GM12801 (cell line): ENCODE results near the gene EEFSEC.

ENCODE experiments used
- TF ChIP-seq, protein P1 (sequence below): IDR thresholded peaks from one replicate; pipeline ENCODE4 v1.5.1; 2011; ENCODE audit warnings: control low read depth; ENCODE audit not compliant: insufficient read length; ENCODE audit errors: extremely low read depth

EEFSEC gene

DNA sequence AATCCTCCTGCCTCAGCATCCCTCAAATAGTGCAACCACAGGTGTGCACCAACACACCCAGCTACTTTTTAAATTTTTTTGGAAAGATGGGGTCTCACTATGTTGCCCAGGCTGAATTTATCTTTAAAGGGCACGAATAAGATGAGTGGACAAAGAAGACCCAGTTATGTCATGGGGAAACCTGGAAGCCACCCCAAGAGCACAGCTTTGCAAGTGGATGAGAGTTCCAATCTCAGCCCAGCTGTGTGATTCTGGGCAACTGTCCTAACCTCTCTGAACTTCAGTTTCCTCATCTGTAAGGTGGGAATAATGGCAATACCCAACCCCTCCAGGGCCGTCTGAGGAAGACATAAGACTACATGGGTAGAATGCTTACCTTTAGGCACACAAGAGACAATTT is 281.2 kb downstream of the EEFSEC start:
- TF ChIP-seq, protein P1, sequence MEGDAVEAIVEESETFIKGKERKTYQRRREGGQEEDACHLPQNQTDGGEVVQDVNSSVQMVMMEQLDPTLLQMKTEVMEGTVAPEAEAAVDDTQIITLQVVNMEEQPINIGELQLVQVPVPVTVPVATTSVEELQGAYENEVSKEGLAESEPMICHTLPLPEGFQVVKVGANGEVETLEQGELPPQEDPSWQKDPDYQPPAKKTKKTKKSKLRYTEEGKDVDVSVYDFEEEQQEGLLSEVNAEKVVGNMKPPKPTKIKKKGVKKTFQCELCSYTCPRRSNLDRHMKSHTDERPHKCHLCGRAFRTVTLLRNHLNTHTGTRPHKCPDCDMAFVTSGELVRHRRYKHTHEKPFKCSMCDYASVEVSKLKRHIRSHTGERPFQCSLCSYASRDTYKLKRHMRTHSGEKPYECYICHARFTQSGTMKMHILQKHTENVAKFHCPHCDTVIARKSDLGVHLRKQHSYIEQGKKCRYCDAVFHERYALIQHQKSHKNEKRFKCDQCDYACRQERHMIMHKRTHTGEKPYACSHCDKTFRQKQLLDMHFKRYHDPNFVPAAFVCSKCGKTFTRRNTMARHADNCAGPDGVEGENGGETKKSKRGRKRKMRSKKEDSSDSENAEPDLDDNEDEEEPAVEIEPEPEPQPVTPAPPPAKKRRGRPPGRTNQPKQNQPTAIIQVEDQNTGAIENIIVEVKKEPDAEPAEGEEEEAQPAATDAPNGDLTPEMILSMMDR: no peak

DNA sequence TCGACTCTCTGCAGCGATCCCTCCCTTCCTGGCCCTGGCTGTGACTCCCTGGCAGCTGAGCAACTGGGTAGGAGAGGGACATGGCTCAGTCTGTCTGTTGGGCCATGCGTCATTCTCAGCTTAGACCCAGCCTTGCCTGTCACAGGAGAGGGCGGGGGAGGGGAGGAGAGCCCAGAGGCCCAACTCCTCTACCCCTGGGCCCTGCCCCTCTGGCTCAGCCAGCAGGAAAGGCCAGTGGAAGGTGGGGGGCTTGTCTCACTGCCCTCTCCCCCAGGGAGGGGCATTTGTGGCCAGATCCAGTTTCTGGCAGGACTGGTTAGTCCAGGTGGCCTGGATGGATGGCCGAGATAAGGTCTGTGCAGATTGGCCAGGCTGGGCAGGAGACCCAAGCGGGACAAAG is 281.8 kb downstream of the EEFSEC start:
- TF ChIP-seq, protein P1: no peak

DNA sequence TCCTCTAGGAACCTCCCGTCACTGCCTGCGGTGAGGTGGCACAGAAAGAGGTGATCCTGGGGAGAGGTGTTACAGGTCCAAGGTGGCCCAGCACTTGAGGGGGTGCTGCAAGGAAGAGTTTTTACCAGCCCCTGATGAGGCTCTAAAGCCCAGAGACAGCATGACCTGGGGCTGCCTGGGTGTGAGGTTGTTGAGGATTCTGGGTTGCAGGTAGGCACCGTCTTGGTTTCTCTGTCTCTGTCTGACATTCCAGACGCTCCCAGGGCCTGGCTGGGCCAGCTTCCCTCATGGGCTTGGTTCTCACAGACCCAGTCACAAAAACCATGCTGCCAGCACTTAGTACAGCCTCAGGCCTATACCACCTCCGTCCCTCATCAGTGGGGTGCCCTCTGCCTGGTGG is 282.3 kb downstream of the EEFSEC start:
- TF ChIP-seq, protein P1: no peak

DNA sequence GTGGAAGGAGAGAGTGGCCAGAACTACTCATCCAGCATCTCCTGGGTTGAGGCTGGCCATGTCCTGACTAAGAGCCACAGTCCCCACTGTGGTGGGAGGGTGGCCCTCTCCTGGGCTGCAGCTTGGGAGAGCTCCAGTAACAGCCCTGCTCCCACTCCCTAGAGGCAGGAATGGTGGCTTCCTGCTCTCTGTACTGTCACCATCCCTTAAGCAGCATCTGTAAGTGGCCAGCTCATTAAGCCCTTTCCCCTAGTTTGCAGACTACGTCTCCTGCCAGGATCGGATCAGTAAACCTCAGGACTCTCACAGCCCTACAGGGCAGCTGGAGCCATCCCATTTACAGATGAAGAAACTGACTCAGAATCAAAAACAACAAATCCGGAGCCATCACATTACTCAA is 282.9 kb downstream of the EEFSEC start:
- TF ChIP-seq, protein P1: no peak

DNA sequence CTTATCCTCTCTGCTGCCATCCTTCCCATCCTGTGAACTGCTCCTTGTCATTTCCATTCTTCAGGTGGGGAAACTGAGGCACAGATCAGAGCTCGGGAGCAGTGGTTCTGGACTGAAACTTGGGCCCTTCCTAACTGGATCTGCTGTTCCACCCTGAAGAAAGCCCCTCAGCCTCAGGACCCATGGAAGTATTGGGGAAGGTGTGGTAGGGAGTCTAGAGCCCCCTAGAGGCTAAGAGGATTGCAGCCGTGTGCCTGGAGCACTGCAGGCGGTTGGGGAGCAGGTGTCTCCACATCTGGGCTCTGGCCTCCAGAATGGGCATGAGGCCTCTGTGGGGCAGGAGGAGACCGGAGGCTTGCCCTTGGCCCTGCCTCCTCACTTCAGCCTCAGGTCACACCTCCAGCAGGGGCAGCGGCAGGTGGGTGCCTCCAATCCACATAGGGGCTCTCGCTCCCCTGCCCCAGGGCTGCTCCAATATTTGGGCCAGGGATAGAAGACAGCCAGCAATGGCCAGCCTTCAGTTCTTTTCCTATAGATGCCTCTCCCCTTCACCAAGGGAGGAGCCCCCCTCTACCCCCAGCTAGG is 285.3 kb downstream of the EEFSEC start:
- TF ChIP-seq, protein P1: no peak

DNA sequence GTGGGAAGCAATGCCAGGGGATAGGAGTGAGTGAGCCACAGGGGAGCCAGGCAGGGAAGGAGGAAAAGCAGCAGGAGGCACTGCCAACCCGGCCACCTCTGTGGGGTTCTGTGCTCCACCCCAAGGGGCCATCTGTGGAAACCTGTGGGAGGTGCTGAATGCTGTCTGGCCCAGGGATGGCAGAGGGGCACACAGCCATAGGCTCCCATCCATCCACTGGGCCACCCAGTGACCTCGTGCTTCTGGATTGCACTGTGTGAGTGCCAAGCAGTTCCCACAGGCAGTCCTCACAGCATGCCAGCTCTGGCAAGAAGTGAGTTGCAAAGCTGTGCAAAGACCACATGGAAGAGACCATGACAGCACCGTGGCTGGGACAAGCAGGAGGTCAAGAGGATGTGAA is 285.9 kb downstream of the EEFSEC start:
- TF ChIP-seq, protein P1: no peak

DNA sequence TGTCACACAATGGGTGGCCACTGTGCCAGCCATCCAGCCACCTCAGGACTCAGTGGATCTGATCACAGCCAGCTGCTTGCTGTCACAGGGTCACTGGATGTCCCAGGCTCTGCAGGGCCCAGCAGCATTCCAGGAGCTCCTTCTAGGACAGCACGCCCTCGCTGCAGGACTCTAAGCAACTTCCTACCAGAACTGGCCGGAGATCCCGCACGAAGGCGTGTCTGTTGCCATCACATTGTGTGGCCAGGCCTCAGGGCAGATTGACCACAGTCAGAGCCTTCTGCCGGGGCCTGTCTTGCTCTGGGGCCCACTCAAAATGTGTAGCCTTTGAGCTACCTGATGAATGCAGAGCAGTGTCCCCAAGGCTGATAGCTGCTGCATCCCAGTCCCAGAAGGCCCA is 288.8 kb downstream of the EEFSEC start:
- TF ChIP-seq, protein P1: no peak
